Measurements from ENCODE around the gene FADS2.

- no peak for TF ChIP-seq CTCF (IDR thresholded peaks at IDR 0.05)
- TF ChIP-seq JUN (IDR thresholded peaks at IDR 0.05) = no peak
Measured at GRCh38 chr11:61795459-61795858, 32.6 kb upstream of the FADS2 start.

All from A549 (cell line).